ENCODE measurements around the gene SYNPR.

DNA sequence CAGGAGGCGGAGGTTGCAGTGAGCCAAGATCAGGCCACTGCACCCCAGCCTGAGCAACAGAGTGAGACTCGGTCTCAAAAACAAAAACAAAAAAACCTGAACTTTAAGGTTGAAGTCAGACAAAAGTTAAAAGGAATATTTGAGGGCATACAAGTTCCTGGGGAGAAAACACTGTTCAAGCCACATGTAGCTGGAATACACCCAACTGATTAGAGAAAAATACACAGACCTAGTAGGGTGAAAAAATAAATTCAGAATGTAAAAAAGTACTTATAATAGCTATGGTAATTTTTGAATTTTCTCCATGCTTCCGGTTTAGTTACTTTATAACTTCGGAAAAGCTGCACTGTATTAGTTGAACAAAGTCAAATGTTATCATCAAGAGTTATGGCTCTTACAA is 331.7 kb downstream of the SYNPR start:
- no peak for TF ChIP-seq SMC3 (conservative IDR thresholded peaks at IDR 0.05; ENCODE audit: poor library complexity)
- TF ChIP-seq EZH2 (IDR thresholded peaks at IDR 0.05; ENCODE audit: borderline replicate concordance, insufficient read depth, low read length, poor library complexity, severe bottlenecking), result no peak
- no peak for TF ChIP-seq CTCF (IDR thresholded peaks at IDR 0.05; ENCODE audit: poor library complexity, severe bottlenecking)
- TF ChIP-seq EP300 (conservative IDR thresholded peaks at IDR 0.05; ENCODE audit: poor library complexity, severe bottlenecking), result no peak
- no peak for TF ChIP-seq RAD21 (conservative IDR thresholded peaks at IDR 0.05)
- no peak for TF ChIP-seq POLR2AphosphoS5 (IDR thresholded peaks at IDR 0.05)
- TF ChIP-seq TAF1 (IDR thresholded peaks at IDR 0.05; ENCODE audit: low read depth), result no peak
- no peak for TF ChIP-seq MXI1 (conservative IDR thresholded peaks at IDR 0.05; ENCODE audit: poor library complexity, severe bottlenecking)
- TF ChIP-seq, protein P1, sequence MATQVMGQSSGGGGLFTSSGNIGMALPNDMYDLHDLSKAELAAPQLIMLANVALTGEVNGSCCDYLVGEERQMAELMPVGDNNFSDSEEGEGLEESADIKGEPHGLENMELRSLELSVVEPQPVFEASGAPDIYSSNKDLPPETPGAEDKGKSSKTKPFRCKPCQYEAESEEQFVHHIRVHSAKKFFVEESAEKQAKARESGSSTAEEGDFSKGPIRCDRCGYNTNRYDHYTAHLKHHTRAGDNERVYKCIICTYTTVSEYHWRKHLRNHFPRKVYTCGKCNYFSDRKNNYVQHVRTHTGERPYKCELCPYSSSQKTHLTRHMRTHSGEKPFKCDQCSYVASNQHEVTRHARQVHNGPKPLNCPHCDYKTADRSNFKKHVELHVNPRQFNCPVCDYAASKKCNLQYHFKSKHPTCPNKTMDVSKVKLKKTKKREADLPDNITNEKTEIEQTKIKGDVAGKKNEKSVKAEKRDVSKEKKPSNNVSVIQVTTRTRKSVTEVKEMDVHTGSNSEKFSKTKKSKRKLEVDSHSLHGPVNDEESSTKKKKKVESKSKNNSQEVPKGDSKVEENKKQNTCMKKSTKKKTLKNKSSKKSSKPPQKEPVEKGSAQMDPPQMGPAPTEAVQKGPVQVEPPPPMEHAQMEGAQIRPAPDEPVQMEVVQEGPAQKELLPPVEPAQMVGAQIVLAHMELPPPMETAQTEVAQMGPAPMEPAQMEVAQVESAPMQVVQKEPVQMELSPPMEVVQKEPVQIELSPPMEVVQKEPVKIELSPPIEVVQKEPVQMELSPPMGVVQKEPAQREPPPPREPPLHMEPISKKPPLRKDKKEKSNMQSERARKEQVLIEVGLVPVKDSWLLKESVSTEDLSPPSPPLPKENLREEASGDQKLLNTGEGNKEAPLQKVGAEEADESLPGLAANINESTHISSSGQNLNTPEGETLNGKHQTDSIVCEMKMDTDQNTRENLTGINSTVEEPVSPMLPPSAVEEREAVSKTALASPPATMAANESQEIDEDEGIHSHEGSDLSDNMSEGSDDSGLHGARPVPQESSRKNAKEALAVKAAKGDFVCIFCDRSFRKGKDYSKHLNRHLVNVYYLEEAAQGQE (IDR thresholded peaks at IDR 0.05; ENCODE audit: borderline replicate concordance), result no peak
